ENCODE data around the gene PIK3IP1.
"Not testable (repeated sequence)": the region's sequence is repeated elsewhere in the genome, so short reads cannot be mapped to it uniquely, and the experiment has no call there.

Gene PIK3IP1

GRCh38 chr22:31292236-31292989 lies at the start of gene PIK3IP1:
Gene PIK3IP1, minus strand, starts transcription at chr22:31292488. Its CDS starts 144 bp downstream, at chr22:31292344.
- peak; percentile 97 for DNase-seq (ENCODE audit: low spot score)

- no peak for DNase-seq (ENCODE audit: low spot score)
Measured at GRCh38 chr22:31341386-31342088, 49.2 kb upstream of the PIK3IP1 start.

- DNase-seq (ENCODE audit: low spot score): no peak
Measured at GRCh38 chr22:31340765-31341247, 48.5 kb upstream of the PIK3IP1 start.

- DNase-seq (ENCODE audit: low spot score): no peak
Measured at GRCh38 chr22:31340360-31340759, 48.1 kb upstream of the PIK3IP1 start.

GRCh38 chr22:31339148-31339832 lies 47.0 kb upstream of the PIK3IP1 start:
- DNase-seq (ENCODE audit: low spot score): no peak

DNA sequence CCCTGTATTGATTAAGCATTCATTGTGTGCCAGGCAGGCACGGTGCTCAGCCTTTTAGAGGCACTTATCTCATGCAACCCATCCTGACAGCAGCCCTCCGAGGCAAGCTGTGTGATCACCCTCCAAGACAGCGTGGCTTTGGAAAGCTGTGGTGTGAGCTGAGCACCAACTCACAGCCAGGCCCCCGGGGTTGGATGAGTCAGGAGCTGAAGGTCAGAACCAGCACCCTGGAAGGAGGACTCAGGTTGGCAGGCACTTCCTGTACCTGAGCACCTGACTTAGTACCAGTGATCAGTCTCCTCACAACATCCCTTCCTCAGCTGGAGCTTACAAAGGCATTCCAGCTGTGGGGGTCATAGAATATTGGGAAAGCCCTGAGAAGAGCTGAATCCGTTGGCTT lies 44.9 kb upstream of the PIK3IP1 start:
- no peak for DNase-seq (ENCODE audit: low spot score)

DNA sequence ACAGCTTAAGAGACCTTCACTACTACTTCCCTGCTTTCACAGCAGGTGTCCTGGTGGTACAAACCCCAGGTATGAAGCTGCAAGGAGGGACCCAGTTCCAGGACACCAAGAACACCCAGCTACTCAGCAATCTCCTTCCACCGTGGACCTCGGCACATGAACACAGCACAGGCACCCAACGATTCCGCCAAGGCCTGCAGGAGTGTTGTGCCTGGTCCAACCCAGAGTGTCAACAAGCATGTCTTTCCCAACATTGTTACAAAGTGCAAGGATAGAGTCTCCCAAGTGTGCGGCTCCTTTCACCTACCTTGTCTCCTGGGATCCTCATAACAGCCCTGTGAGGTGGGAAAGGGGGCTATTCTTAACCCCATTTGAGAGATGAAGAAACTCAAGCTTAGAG lies 42.0 kb upstream of the PIK3IP1 start:
- no peak for DNase-seq (ENCODE audit: low spot score)

DNA sequence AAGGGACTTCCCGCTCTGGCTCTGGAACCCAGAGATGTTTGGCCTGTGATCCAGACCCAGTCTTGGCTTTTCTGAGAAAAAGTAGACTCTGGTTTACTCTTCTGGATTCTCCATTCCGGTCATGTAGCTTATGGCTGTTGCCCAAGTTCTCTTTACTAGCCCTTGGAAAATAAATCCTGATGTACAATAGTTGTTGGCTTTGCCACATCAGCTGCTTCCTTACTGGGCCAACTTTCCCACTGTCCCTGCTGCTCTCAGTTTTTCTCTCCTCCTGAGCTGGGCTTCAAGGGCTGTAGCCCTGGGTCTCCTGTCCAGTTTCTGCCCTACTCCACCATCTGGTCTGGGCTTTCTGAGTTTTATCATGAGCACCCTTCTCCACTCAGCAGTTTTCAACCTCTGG lies 41.4 kb upstream of the PIK3IP1 start:
- DNase-seq (ENCODE audit: low spot score): peak; percentile 52

GRCh38 chr22:31332886-31333285 lies 40.6 kb upstream of the PIK3IP1 start:
- DNase-seq (ENCODE audit: low spot score): no peak

DNA sequence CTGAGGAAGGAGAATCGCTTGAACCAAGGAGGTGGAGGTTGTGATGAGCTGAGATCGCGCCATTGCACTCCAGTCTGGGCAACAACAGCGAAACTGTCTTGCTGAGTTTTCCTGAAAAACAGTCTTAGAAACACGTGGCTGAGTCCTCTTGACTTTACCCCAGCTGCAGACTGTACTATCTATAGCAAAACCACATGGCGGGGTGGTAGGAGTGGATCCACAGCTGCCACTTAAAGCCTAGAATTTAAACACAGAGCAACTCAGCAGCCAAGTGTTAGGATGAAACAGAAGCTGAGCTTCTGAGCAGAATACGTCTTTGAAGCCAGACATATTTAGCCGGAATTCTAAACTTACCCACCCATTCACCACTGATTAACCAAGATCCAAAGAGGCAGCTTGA lies 39.7 kb upstream of the PIK3IP1 start:
- peak; percentile 57 for DNase-seq (ENCODE audit: low spot score)

- DNase-seq (ENCODE audit: low spot score): no peak
Measured at GRCh38 chr22:31329453-31330215, 37.3 kb upstream of the PIK3IP1 start.

DNA sequence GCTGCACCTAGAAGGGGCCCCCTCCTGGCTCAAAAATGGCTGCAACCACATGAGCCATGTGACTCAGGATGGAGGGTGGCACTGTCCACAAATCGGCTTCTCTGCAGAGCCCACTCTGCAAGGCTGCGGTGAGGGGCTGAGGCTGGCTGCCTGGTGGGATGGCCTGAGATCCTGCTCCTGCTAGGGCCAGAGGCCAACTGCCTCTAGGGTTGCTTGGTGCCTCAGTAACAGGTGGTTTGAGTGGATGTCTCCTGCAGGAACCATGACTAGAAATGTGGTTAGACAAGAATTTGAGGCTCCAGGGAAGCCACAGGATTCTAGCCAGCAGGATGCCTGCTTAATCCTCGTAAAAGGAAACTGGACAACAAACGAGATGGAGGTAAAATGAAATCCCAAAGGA lies 36.7 kb upstream of the PIK3IP1 start:
- DNase-seq (ENCODE audit: low spot score): no peak

- no peak for DNase-seq (ENCODE audit: low spot score)
Measured at GRCh38 chr22:31328544-31328960, 36.3 kb upstream of the PIK3IP1 start.

DNA sequence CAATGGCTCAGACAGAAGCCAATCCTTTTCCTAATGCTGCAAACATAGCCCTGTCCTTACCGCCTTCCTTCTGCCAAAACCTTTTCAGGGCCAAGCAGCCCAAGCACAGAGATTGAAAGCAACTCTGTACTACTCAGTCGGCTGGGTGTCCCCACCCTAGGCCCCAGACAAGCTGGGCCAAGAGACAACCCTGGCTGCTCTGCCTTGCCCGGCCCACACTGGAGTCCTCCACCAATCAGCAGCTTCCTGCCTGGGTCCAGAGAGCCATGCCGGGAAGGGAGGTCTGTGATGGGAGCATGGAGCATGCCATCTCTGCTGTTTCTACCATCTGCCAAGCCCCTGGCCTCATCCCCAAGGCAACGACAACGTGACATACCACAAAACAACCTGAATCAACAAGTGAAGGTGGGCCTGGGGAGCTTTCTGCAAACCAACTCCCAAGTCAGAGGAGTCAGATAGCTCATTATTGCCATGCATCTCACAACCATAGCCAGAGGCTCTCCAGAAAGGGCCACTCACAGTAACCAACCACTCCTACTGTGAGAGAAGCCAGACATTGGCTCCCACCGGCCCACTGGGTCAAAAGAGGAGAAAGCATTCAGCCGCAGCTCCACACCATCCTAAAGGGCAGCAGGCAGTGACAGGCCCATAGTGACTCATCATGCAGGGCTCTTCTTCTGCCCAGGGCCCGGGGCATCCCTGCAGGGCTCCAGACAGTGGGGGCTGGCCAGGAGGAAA lies 35.7 kb upstream of the PIK3IP1 start:
- DNase-seq (ENCODE audit: low spot score): no peak

DNA sequence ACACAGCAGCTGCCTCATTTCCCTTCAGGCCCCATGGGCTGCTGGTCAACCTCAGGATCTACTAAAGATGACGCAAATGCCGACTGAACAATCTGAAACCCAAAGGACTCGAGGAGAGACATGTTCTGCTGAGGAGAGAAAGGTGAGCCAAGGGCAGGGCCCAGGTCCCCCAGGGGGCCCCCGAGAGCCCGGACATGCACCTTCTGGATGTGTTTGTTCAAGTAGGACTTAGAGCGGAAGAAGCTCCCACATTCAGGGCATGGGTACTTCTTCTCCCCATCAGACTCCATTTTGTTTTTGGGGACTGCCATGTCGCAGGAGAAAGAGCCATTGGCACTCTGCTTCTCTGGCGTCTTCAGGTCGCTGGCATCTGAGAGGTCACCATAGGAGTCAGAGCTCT lies 34.6 kb upstream of the PIK3IP1 start:
- no peak for DNase-seq (ENCODE audit: low spot score)

DNA sequence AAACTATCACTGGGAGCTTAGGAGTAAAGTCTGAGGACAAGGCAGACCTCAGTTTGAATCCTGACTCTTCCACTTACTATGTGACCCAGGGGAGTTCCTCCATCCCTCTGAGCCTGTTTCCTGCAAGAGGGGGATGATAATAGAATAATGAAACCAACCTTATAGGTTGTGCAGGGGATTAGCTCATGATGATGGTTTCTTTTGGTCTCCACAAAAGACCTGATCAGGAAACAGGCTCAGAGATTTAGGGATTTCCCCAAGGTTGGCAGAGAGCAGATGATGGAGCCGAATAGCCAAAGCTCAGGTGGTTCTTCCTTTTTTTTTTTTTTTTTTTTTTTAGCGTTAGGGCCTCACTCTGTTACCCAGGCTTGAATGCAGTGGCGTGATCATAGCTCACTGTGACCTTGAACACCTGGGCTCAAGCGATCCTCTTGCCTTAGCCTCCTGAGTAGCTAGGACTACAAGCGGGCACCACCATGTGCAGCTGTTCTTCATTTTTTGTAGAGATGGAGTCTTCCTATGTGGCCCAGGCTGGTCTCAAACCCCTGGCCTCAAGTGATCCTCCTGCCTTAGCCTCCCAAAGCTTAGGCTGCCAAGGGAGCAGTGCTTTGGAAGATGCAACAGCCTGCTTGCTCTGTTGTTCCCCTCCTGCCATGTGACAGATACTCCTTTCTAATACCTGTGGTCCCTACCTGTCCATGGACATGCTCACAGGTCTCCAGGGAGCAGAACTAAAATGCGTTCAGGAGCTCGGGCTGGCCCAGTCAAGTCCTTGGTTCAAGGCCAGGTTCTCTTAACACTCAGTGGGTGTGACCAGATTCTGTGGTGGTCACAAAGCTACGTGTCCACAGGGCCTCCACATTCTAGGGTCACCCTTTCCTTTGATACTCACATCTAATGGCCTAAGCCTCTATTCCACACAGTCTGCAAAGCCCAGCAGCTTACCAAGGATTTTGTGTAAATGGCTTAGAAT lies 31.6 kb upstream of the PIK3IP1 start:
- no peak for DNase-seq (ENCODE audit: low spot score)

GRCh38 chr22:31321421-31321820 lies 29.1 kb upstream of the PIK3IP1 start:
- DNase-seq (ENCODE audit: low spot score): peak; percentile 32

GRCh38 chr22:31314220-31314619 lies 21.9 kb upstream of the PIK3IP1 start:
- DNase-seq (ENCODE audit: low spot score): not testable (repeated sequence)

- peak; percentile 74 for DNase-seq (ENCODE audit: low spot score)
Measured at GRCh38 chr22:31313366-31314147, 21.3 kb upstream of the PIK3IP1 start.

Data from Ammon's horn (tissue), 1 donor.